Dermis blood vessel endothelial cell (primary cell): Measurements from ENCODE around the gene ELFN2. TPM values are rescaled to one million over a fixed set of nuclear protein-coding genes. Genes with fewer than 3 reads are reported as not detected.
A peak's percentile ranks its signal among the peaks of the same experiment; 100 is the strongest.

ENCODE experiments used
- DNase-seq: peaks from one replicate; pipeline ENCODE4 v3.0.0; 2010
- total RNA-seq: library from RNA; depleted of rRNA; stranded (reverse); fragments of >200 nt; gene quantifications from 2 replicates; pipeline ENCODE4 v1.2.3, GENCODE V29; 2014

Gene ELFN2
- total RNA-seq, 1 donor from 2014 or later = under 0.01 TPM

GRCh38 chr22:37454857-37455686 lies 27.8 kb upstream of the ELFN2 start:
- DNase-seq = peak; percentile 84

GRCh38 chr22:37453696-37454095 lies 26.4 kb upstream of the ELFN2 start:
- DNase-seq = no peak

- no peak for DNase-seq
Measured at GRCh38 chr22:37451218-37451617, 23.9 kb upstream of the ELFN2 start.

GRCh38 chr22:37449331-37450001 lies 22.2 kb upstream of the ELFN2 start:
- no peak for DNase-seq

- no peak for DNase-seq
Measured at GRCh38 chr22:37448516-37449127, 21.3 kb upstream of the ELFN2 start.

- DNase-seq = no peak
Measured at GRCh38 chr22:37445501-37445900, 18.2 kb upstream of the ELFN2 start.

DNA sequence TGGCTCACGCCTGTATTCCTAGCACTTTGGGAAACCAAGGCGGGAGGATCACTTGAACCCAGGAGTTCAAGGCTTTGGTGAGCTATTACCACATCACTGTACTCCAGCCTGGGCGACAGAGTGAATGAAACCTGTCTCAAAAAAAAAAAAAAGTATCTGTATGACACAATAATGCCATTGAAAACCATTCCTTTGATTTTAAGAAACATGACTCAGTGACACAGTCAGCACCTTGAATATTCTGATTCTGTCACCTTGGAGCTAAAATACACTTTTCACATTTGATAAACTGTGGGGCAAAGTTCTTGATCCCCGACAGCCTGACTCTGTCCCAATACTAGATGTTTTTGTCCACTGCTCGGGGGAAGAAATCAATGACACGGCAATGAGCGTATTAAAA lies 16.7 kb upstream of the ELFN2 start:
- no peak for DNase-seq

DNA sequence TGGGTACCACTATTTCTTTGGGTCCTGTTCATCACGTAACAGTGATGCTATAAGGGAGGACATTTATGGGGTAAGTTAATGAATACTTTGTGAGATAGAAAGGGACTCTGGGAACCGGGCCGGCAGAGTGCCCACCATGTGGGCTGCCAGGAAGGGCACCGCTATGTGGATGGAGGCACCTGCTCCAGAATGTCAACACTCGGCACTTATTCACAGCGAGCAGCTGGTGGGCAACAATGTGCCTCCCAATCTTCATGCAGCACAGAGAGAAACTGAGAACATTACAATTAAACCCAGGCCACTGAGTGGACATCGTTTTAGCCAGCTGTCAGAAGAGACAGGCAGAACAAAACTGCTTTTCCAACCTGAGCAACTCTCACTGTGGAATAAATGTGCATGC lies 15.8 kb upstream of the ELFN2 start:
- DNase-seq = no peak

DNA sequence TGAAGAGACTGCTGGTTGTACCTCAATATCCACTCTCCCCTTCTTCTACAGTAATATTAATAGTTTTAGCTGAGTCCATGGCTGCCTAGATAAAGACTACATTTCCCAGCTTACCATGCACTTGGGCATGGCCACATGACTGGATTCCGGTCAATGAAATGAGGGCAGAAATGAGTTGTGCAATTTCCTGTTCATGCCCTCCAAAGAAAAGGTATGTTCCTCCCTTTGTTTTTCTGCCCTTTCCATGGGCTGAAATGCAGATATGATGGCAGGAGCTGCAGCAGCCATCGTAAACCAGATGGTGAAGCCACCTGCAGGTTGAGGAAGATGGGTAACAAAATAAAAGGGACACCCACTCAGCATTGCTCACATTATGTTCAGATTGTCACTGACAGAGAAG lies 15.3 kb upstream of the ELFN2 start:
- peak; percentile 50 for DNase-seq

DNA sequence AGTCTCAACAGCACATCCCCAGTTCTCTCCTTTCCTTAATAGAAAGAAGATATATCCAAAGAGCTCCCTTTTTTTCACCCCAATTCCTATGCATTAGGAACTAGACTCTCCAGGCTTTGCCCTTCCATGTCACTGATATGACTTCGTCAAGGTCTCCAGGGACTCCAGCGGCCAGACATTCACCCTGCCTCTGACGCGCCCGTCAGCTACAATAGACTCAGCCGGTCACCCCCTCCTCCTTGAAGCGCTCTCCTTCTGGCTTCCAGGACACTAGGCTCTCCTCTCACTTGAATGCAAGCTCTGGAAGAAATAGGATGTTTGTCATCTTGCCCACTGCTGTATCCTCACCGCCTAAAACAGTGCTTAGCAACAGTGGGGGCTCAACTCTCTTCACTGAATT lies 14.9 kb upstream of the ELFN2 start:
- DNase-seq = peak; percentile 26

DNA sequence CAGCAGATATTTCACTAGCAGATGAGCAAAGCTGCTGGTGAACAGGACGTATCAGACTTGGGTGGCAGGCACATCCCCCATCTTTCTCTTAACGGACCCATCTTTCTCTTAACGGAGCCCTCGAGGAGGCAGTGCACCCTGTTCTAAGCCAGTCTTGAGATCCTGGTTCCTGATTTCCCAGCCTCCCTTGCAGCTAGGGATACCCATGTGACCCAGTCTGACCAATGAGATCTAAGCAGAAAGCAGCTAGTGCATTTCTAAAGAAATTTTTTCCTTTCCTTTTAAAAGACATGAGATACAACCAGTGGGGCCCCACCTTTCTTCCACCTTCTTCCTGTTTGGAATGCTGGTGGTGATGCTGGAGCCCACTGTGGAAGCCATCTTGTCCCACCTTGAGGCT lies 13.6 kb upstream of the ELFN2 start:
- DNase-seq = no peak

DNA sequence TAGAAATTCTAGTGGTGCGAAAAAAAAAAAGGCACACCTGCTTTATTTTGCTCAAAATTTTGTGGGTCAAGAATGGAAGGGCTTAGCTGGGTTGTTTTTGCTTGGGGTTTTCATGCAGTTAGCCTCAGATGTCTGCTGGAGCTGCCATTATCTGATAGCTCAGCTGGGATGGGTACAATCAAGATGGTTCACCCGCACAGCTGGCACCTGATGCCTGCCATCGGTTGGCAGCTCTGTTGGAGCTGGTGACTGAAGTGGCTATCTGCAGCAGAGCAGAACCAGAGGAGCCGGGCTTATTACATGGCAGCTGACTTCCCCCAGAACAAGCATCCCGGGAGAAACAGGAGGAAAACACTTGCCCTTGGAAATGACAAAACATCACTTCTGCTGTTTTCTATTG lies 12.1 kb upstream of the ELFN2 start:
- no peak for DNase-seq

- no peak for DNase-seq
Measured at GRCh38 chr22:37435970-37436603, 8.8 kb upstream of the ELFN2 start.

DNA sequence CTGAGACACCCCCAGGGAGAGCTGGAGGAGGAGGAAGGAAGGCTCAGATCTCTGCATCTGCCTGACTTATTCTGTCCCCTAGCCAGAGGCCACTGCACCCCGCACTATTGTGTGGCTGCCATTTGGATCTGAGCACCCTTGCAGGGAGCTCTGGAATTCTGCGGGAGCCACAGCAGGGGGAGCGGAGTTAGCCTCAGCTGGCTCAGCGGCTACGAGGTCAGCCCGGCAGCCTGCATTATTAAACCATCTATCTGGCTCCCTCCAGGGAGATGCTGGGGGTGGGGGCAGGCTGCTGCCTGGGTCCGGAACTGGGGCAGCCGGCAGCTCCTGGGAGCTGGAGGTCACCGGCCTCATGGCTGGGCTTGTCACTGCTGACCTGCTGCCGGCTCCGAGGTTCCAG lies 6.5 kb upstream of the ELFN2 start:
- DNase-seq = no peak

- DNase-seq = no peak
Measured at GRCh38 chr22:37432708-37433054, 5.4 kb upstream of the ELFN2 start.

DNA sequence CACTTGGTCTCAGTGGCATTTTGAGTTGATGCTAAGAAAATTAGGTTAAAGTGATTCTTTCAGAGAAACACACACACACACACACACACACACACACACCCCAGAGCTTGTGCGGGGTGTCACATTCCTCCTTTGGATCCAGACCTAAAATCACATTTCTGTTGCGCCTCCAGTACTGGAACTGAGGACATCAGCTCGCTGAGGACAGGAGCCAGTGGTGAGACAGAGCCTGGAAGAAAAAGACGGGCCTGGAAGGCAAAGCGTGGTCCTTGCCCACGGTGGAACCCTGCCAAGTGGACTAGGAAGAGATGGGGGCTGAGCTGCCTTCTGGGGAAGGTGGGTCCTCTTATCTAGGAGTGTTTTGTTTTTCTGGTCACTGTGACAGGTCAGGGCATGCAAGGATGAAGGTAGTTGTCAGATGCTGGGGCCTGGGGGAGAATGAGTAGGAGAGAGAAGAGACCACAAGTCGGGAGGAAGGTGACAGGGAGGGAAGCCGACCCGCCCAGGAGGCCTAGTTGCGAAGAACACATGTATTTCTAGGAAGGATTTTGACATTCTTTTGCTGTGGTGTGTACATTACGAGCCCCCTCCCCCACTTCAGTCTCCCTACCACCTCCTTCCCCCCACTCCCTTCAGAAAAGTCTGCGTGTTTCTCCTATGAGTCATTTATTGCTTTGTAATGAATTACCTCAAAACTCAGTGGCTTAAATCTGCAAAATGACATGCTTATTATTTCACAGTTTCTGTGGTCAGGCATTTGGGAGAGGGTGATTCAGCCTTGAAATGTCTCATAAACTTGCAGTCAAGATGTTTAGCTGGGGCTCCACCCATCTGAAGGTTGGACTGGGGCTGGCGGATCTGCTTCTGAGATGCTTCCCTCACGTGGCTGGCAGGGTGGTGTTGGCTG lies 4.8 kb upstream of the ELFN2 start:
- DNase-seq = peak; percentile 87

GRCh38 chr22:37431366-37431765 lies 4.1 kb upstream of the ELFN2 start:
- DNase-seq = peak; percentile 34

GRCh38 chr22:37430941-37431340 lies 3.7 kb upstream of the ELFN2 start:
- no peak for DNase-seq

- DNase-seq = peak; percentile 73
Measured at GRCh38 chr22:37428649-37429586, 1.6 kb upstream of the ELFN2 start.

DNA sequence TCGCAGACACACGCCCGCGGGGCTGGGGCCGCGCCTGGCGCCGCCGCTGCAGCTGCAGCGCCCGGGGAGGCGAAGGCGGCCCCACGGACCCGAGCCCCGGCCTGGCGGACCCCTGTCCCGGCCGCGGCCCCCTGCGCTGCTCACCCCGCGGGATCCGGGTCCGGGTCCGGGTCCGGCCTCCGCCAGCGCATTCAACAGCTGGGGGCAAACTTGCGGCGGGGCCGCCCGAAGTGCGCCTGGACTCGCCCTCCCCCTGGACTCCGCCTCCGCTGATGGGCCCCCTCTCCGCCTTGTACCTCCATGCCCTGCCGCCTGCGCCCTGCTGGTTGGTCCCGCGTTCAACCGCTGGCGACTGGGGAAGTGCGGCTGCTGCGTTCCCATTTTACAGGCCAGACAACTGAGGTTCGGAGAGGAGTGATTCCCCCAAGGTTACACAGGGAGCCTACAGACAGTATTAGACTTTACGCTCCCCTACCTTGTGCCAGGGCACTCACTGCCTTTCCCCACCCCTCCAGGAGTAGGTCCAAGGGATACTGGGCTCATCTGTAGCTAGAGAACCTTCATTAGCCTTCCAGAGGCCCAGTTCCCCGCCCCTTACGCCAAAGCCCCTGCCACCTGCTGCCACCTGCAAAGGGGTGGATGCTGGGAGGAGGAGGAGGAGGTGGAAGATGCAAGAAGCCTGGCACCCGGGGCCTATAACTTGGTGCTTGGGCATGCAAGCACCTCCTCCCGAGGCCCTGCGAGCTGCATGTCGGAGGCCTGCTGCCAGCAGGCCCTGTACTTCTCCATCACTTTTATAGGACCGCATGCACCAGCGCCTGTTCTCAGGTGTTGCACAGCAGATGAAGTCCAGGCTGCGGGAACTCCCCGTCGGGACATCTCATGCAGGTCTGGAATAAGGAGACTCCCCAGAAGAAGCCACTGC lies 694 bp upstream of the ELFN2 start:
- DNase-seq = no peak
